A549 (cell line): ENCODE data around the gene ZSCAN9. TPM values are rescaled to one million over a fixed set of nuclear protein-coding genes. Genes with fewer than 3 reads are reported as not detected.

Experiments
- ATAC-seq, 2 experiments: fragments of 200-7000 bp in 1 of 2; fragments of >200 bp in 1 of 2; cut with Nextera tagmentation in 1 of 2; cut with Tn5 transposase in 1 of 2; 3 replicates each; pipeline versions ENCODE4 v1.8.0 to v1.9.1; 2018 to 2020; ENCODE audit warnings: mild to moderate bottlenecking in 1 of 2, moderate library complexity in 1 of 2
- CTCF ChIA-PET: fragments of 300-600 bp; sonication (Branson Sonifier 250); formaldehyde crosslinking; extraction: SDS; loops from one replicate; lab custom pipeline; 2021; ENCODE audit warnings: antibody characterized with exemption, inconsistent platforms; lab: Yijun Ruan, JAX
- POLR2A ChIA-PET: fragments of 350-600 bp; formaldehyde crosslinking; extraction: SDS; loops from one replicate; lab custom pipeline; 2021; ENCODE audit warnings: antibody characterized with exemption, inconsistent platforms; lab: Yijun Ruan, JAX
- DNase-seq, 2 experiments: peaks; one replicate each; pipeline versions ENCODE4 v3.0.0 to v3.0.0-alpha.2; 2011 to 2016; ENCODE audit warnings: low read depth in 1 of 2, low spot score in 1 of 2
- FAIRE-seq: peaks from 2 replicates; lab custom pipeline; 2011; peaks lifted over from hg19 to GRCh38; lab: Jason Lieb, UNC
- H3K27ac ChIP-seq, 2 experiments: fragments of >200 bp; sonication (Bioruptor Twin); formaldehyde crosslinking; 3 replicates each; pipeline ENCODE4 v1.5.1; 2016 to 2017
- H3K4me1 ChIP-seq: fragments of >200 bp; sonication (Bioruptor Twin); formaldehyde crosslinking; 3 replicates; pipeline ENCODE4 v1.6.1; 2016
- H3K4me2 ChIP-seq: fragments of >200 bp; sonication (Bioruptor Twin); formaldehyde crosslinking; 3 replicates; pipeline ENCODE4 v1.6.1; 2016
- H3K4me3 ChIP-seq: fragments of >200 bp; sonication (Bioruptor Twin); formaldehyde crosslinking; 3 replicates; pipeline ENCODE4 v1.5.1; 2016
- H3K9me3 ChIP-seq: fragments of >200 bp; sonication (Bioruptor Twin); formaldehyde crosslinking; 3 replicates; pipeline ENCODE4 v1.6.1; 2016
- BHLHE40 ChIP-seq: IDR thresholded peaks from 2 replicates; pipeline ENCODE4 v1.6.1; 2012; ENCODE audit warnings: low read depth, low read length, inconsistent platforms
- CHD4 ChIP-seq: fragments of 200-600 bp; sonication (generic); IDR thresholded peaks from 2 replicates; pipeline ENCODE4 v1.6.1; 2016; ENCODE audit warnings: antibody characterized with exemption, mild to moderate bottlenecking, borderline replicate concordance
- EHF ChIP-seq: fragments of 250-450 bp; sonication (Bioruptor Pico); IDR thresholded peaks from 2 replicates; pipeline ENCODE4 v1.5.0; 2020; ENCODE audit warnings: mild to moderate bottlenecking
- EP300 ChIP-seq, 2 experiments: fragments of >200 bp; sonication (Bioruptor Twin); formaldehyde crosslinking; IDR thresholded peaks; 2 replicates in 1 of 2; 3 replicates in 1 of 2; pipeline ENCODE4 v1.6.1; 2016 to 2017
- FOSB ChIP-seq: fragments of 250-450 bp; sonication (Bioruptor Pico); IDR thresholded peaks from 2 replicates; pipeline ENCODE4 v1.5.0; 2020; ENCODE audit warnings: mild to moderate bottlenecking, moderate library complexity
- HDAC2 ChIP-seq: fragments of 200-600 bp; sonication (generic); IDR thresholded peaks from 2 replicates; pipeline ENCODE4 v1.6.1; 2016
- HEYL ChIP-seq: fragments of 250-450 bp; sonication (Bioruptor Pico); IDR thresholded peaks from 2 replicates; pipeline ENCODE4 v1.8.0; 2021; ENCODE audit warnings: mild to moderate bottlenecking, moderate library complexity
- HOXB5 ChIP-seq: fragments of 250-450 bp; sonication (Bioruptor Pico); IDR thresholded peaks from 2 replicates; pipeline ENCODE4 v1.5.0; 2020; ENCODE audit warnings: mild to moderate bottlenecking, moderate library complexity
- JUNB ChIP-seq: fragments of >200 bp; sonication (Bioruptor Twin); formaldehyde crosslinking; IDR thresholded peaks from 2 replicates; pipeline ENCODE4 v1.6.1; 2016
- MAZ ChIP-seq: fragments of 150-350 bp; IDR thresholded peaks from 2 replicates; pipeline ENCODE4 v1.6.1; 2014; ENCODE audit warnings: antibody characterized with exemption, low read depth, low read length, borderline replicate concordance
- NR3C1 ChIP-seq: fragments of >200 bp; sonication (Bioruptor Twin); formaldehyde crosslinking; IDR thresholded peaks from 3 replicates; pipeline ENCODE4 v1.6.1; 2017
- PHF8 ChIP-seq: fragments of 200-600 bp; sonication (generic); IDR thresholded peaks from 2 replicates; pipeline ENCODE4 v1.6.1; 2016; ENCODE audit warnings: low read depth, mild to moderate bottlenecking, antibody characterized with exemption, moderate library complexity, borderline replicate concordance
- POLR2A ChIP-seq: IDR thresholded peaks from 2 replicates; pipeline ENCODE4 v1.6.1; 2012; ENCODE audit warnings: mild to moderate bottlenecking, low read length
- POLR2AphosphoS2 ChIP-seq: conservative IDR thresholded peaks from 2 replicates; pipeline ENCODE4 v1.6.1; 2012; ENCODE audit warnings: low read length, improper control_type of control experiment, inconsistent platforms
- RFX5 ChIP-seq: fragments of 450-650 bp; IDR thresholded peaks from 2 replicates; pipeline ENCODE4 v1.7.1; 2014; ENCODE audit warnings: antibody characterized with exemption, mild to moderate bottlenecking, moderate library complexity
- RNF2 ChIP-seq: fragments of 200-600 bp; sonication (generic); IDR thresholded peaks from 2 replicates; pipeline ENCODE4 v1.6.1; 2016; ENCODE audit warnings: low read depth, mild to moderate bottlenecking, antibody characterized with exemption, moderate library complexity, borderline replicate concordance
- SREBF2 ChIP-seq: fragments of 450-650 bp; IDR thresholded peaks from 2 replicates; pipeline ENCODE4 v1.6.1; 2014; ENCODE audit warnings: mild to moderate bottlenecking, moderate library complexity
- TP53 ChIP-seq: fragments of 250-450 bp; sonication (Bioruptor Pico); IDR thresholded peaks from 2 replicates; pipeline ENCODE4 v1.5.0; 2021; ENCODE audit warnings: mild to moderate bottlenecking, moderate library complexity
- ZFP36 ChIP-seq: fragments of 450-650 bp; IDR thresholded peaks from 2 replicates; pipeline ENCODE4 v1.6.1; 2014; ENCODE audit warnings: borderline replicate concordance; ENCODE audit not compliant: partially characterized antibody
- WGBS: methylation state at CpG from one replicate; pipeline ENCODE4 v1.1.6; 2017; ENCODE audit errors: missing lambda C conversion rate; 5-methylcytosine and 5-hydroxymethylcytosine counted together
- polyA plus RNA-seq, 4 experiments: library from polyadenylated mRNA; depleted of rRNA in 3 of 4; stranded (reverse); fragments of >200 nt; fragmentation: RNase III in 1 of 4; extraction: RNeasy Plus Mini Kit Qiagen cat#74134 plus additional on column Dnase treatment in 1 of 4; gene quantifications; 2 replicates in 3 of 4; 3 replicates in 1 of 4; pipeline ENCODE4 v1.2.3, GENCODE V29; 2011 to 2017
- TF ChIP-seq, protein P1 (sequence below): IDR thresholded peaks from 2 replicates; pipeline ENCODE4 v1.6.1; 2012
- TF ChIP-seq, protein P2 (sequence below): fragments of 250-450 bp; sonication (Bioruptor Pico); IDR thresholded peaks from 2 replicates; pipeline ENCODE4 v1.5.0; 2021; ENCODE audit warnings: mild to moderate bottlenecking, moderate library complexity, borderline replicate concordance
- TF ChIP-seq, protein P3 (sequence below): IDR thresholded peaks from 2 replicates; pipeline ENCODE4 v1.6.1; 2012
- TF ChIP-seq, protein P4 (sequence below): fragments of >200 bp; sonication (Bioruptor Twin); formaldehyde crosslinking; IDR thresholded peaks from 3 replicates; pipeline ENCODE4 v1.6.1; 2016
- TF ChIP-seq, protein P5 (sequence below): IDR thresholded peaks from 2 replicates; pipeline ENCODE4 v1.6.1; 2012; ENCODE audit warnings: low read depth, borderline replicate concordance

ZSCAN9 gene
- polyA plus RNA-seq, 2 of the 4 experiments (the other 2 are of a cell fraction): 7.7 to 16.2 TPM

DNA sequence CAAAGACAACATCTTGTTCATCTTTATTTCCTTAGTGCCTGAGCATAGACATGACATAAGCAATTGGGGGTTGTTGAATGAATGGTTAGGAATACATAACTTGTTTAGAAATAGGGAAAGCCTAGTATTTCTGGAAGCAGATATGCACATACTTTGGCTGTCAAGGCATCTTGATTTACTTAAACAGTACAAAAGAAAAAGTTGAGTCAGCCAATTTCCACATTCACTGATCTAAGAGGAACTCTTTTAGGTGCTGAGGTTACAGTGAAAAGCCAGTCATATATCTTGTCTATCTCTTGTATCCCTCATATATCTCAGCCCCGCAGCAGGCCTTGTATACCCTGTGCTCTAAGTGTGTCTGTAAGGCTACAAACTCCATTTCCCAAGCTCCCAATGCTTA is 15.4 kb downstream of the ZSCAN9 start:
- H3K4me3 ChIP-seq: no peak overlapping the region
- no peaks in the 10 kb centered on the region for H3K9me3 ChIP-seq
- ChIA-PET POLR2A (no interaction called here), CTCF (no interaction called here)
- WGBS: 77% methylated on average over 1 of the region's 1 CpG
- no peak overlapping the region for H3K27ac ChIP-seq
- TF ChIP-seq RNF2 (no peak), BHLHE40 (no peak), HEYL (CRISPR knock-in tag) (no peak), MAZ (no peak), EP300 (IDR thresholded peaks at IDR 0.05) (no peak), POLR2AphosphoS2 (no peak), PHF8 (no peak), FOSB (CRISPR knock-in tag) (no peak), CHD4 (no peak), JUNB (no peak), HOXB5 (CRISPR knock-in tag) (no peak)
- TF ChIP-seq, protein P1, sequence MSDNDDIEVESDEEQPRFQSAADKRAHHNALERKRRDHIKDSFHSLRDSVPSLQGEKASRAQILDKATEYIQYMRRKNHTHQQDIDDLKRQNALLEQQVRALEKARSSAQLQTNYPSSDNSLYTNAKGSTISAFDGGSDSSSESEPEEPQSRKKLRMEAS: no peak
- TF ChIP-seq, protein P2, sequence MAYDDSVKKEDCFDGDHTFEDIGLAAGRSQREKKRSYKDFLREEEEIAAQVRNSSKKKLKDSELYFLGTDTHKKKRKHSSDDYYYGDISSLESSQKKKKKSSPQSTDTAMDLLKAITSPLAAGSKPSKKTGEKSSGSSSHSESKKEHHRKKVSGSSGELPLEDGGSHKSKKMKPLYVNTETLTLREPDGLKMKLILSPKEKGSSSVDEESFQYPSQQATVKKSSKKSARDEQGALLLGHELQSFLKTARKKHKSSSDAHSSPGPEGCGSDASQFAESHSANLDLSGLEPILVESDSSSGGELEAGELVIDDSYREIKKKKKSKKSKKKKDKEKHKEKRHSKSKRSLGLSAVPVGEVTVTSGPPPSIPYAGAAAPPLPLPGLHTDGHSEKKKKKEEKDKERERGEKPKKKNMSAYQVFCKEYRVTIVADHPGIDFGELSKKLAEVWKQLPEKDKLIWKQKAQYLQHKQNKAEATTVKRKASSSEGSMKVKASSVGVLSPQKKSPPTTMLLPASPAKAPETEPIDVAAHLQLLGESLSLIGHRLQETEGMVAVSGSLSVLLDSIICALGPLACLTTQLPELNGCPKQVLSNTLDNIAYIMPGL: no peak
- TF ChIP-seq, protein P3, sequence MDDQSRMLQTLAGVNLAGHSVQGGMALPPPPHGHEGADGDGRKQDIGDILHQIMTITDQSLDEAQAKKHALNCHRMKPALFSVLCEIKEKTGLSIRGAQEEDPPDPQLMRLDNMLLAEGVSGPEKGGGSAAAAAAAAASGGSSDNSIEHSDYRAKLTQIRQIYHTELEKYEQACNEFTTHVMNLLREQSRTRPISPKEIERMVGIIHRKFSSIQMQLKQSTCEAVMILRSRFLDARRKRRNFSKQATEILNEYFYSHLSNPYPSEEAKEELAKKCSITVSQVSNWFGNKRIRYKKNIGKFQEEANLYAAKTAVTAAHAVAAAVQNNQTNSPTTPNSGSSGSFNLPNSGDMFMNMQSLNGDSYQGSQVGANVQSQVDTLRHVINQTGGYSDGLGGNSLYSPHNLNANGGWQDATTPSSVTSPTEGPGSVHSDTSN: no peak
- TF ChIP-seq, protein P4, sequence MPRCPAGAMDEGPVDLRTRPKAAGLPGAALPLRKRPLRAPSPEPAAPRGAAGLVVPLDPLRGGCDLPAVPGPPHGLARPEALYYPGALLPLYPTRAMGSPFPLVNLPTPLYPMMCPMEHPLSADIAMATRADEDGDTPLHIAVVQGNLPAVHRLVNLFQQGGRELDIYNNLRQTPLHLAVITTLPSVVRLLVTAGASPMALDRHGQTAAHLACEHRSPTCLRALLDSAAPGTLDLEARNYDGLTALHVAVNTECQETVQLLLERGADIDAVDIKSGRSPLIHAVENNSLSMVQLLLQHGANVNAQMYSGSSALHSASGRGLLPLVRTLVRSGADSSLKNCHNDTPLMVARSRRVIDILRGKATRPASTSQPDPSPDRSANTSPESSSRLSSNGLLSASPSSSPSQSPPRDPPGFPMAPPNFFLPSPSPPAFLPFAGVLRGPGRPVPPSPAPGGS: no peak
- TF ChIP-seq, all 56 proteins: peak for 0
- no peak overlapping the region for H3K4me2 ChIP-seq
- FAIRE-seq: no peak
- no peak for ATAC-seq
- DNase-seq: no peak
- no peaks in the 10 kb centered on the region for H3K4me1 ChIP-seq

DNA sequence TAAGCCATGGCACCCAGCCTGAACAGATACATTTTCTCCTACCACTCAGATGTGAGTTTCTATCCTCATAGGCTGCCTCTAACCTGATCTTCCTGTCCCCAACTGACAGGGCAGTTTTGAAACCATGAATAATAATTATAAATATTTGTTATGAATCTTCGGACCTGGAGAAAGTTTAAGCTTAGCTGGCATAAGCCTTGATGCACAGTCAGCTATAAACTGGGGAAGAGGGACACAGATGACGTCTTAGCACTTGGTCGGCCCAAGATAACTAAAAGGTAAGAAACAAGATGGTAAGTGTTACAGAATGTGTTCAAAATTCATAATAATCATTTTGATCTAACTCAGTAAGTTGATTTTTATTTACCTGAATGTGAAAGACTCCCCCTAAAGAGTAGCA is 18.9 kb downstream of the ZSCAN9 start:
- no peak for DNase-seq
- CTCF ChIA-PET: no interaction called here
- TF ChIP-seq NR3C1 (no peak), TP53 (no peak), RNF2 (no peak), SREBF2 (no peak), HDAC2 (no peak), RFX5 (no peak), JUNB (no peak), EHF (CRISPR knock-in tag) (no peak), HOXB5 (CRISPR knock-in tag) (no peak), POLR2A (no peak), ZFP36 (no peak)
- TF ChIP-seq, protein P2: no peak
- TF ChIP-seq, protein P4: no peak
- TF ChIP-seq, protein P5, sequence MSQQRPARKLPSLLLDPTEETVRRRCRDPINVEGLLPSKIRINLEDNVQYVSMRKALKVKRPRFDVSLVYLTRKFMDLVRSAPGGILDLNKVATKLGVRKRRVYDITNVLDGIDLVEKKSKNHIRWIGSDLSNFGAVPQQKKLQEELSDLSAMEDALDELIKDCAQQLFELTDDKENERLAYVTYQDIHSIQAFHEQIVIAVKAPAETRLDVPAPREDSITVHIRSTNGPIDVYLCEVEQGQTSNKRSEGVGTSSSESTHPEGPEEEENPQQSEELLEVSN: no peak
- TF ChIP-seq, all 56 proteins: peak for 0
- 91% methylated on average over 3 of the region's 3 CpGs for WGBS
- Histone ChIP-seq H3K4me1 (no peaks in the 10 kb centered on the region), H3K4me2 (no peak overlapping the region), H3K27ac (no peak overlapping the region), H3K9me3 (no peaks in the 10 kb centered on the region), H3K4me3 (no peak overlapping the region)
- FAIRE-seq: no peak
- ATAC-seq: no peak
- POLR2A ChIA-PET: no interaction called here
